DND-41 (cell line): ENCODE measurements around the gene CENPP.

Experiments
- ATAC-seq: fragments of 200-7000 bp; cut with Tn5 transposase; 3 replicates; pipeline ENCODE4 v1.9.1; 2021; ENCODE audit warnings: low read depth; ENCODE audit not compliant: insufficient read depth
- DNase-seq: peaks from one replicate; pipeline ENCODE4 v3.0.0-alpha.2; 2020
- H2AFZ ChIP-seq: 2 replicates; pipeline ENCODE4 v1.6.0; 2012; ENCODE audit warnings: low read depth, low read length
- H3K27ac ChIP-seq: 2 replicates; pipeline ENCODE4 v1.5.1; 2012; ENCODE audit warnings: low read length, inconsistent platforms
- H3K27me3 ChIP-seq: fragments of 200-600 bp; sonication (generic); 2 replicates; pipeline ENCODE4 v1.6.0; 2012; ENCODE audit warnings: low read length, mild to moderate bottlenecking, inconsistent platforms; ENCODE audit not compliant: insufficient read depth, poor library complexity
- H3K36me3 ChIP-seq: 2 replicates; pipeline ENCODE4 v1.5.1; 2012; ENCODE audit warnings: low read length, inconsistent platforms; ENCODE audit not compliant: insufficient read depth
- H3K4me1 ChIP-seq: 2 replicates; pipeline ENCODE4 v1.5.1; 2012; ENCODE audit warnings: mild to moderate bottlenecking, low read length; ENCODE audit not compliant: insufficient read depth
- H3K4me2 ChIP-seq: 2 replicates; pipeline ENCODE4 v1.6.0; 2012; ENCODE audit warnings: mild to moderate bottlenecking, moderate library complexity, low read length, inconsistent platforms; ENCODE audit not compliant: insufficient read depth
- H3K4me3 ChIP-seq, 2 experiments: fragments of 200-600 bp in 1 of 2; shearing (Covaris generic) in 1 of 2; 2 replicates each; pipeline ENCODE4 v1.5.1; 2012 to 2016; ENCODE audit warnings: inconsistent platforms in 2 of 2, low read length in 2 of 2, mild to moderate bottlenecking in 2 of 2, low read depth in 1 of 2, moderate library complexity in 1 of 2
- H3K79me2 ChIP-seq: 2 replicates; pipeline ENCODE4 v1.6.0; 2012; ENCODE audit warnings: low read length, inconsistent platforms; ENCODE audit not compliant: insufficient read depth
- H3K9ac ChIP-seq: 2 replicates; pipeline ENCODE4 v1.6.0; 2012; ENCODE audit warnings: low read depth, mild to moderate bottlenecking, inconsistent platforms, low read length, moderate library complexity
- H3K9me3 ChIP-seq: 2 replicates; pipeline ENCODE4 v1.5.1; 2012; ENCODE audit warnings: low read length, moderate library complexity, mild to moderate bottlenecking, inconsistent platforms; ENCODE audit not compliant: insufficient read depth, severe bottlenecking
- H4K20me1 ChIP-seq: 2 replicates; pipeline ENCODE4 v1.6.0; 2012; ENCODE audit warnings: low read length; ENCODE audit not compliant: insufficient read depth
- EZH2 ChIP-seq: IDR thresholded peaks from 3 replicates; pipeline ENCODE4 v1.6.1; 2012; ENCODE audit warnings: borderline replicate concordance, low read depth, mild to moderate bottlenecking, moderate library complexity, low read length, inconsistent platforms; ENCODE audit not compliant: severe bottlenecking
- TF ChIP-seq, protein P1 (sequence below): IDR thresholded peaks from 2 replicates; pipeline ENCODE4 v1.5.1; 2012; ENCODE audit warnings: borderline replicate concordance, low read length, moderate library complexity, mild to moderate bottlenecking; ENCODE audit not compliant: poor library complexity, severe bottlenecking; ENCODE audit errors: extremely low read depth

The CENPP gene

DNA sequence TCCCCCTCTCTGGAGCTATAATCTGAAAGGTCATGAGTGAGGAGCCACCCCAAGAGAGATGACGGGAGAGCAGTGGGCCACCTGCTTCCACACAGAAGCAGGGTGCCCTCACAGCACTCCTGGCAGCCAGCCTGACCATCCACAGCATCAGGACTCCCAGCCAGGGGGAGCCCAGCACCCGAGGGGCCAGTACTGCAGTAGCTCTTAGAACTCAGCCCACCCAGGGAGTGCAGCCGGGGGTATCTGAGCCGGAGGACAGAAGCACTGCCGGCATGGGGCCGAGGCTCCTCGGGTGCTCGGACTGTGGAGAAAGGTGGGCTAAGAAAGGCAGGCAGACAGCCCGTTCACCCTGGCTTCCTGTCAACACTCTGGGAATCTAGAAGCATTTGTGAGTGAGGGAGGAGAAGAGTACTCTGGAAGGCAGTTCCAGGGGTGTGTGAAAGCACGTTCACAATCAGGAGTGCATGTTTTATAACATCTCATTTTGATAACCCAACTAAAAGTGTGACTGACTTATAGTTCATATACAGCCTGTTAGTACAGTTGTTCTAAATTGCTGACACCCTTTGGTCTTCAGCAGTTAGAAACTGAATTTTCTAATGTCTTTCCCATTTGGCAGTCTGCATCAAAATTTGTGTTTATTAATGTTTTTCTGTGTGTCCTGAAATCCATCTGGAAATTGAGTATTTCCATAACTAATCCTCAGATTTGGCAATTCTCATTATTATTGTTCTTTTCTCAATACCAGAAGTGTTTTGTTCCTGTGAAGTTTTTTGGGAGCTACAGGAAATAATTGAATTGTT, 182.5 kb downstream of the CENPP start:
- Histone ChIP-seq H2AFZ (no peak overlapping the region), H3K4me3 (no peak overlapping the region), H3K9ac (no peak overlapping the region), H4K20me1 (no peaks in the 10 kb centered on the region), H3K9me3 (no peaks in the 10 kb centered on the region), H3K27me3 (no peaks in the 10 kb centered on the region), H3K36me3 (no peaks in the 10 kb centered on the region), H3K27ac (no peak overlapping the region), H3K79me2 (no peaks in the 10 kb centered on the region), H3K4me2 (no peak overlapping the region), H3K4me1 (no peaks in the 10 kb centered on the region)
- no peak for ATAC-seq
- DNase-seq = no peak
- TF ChIP-seq, protein P1, sequence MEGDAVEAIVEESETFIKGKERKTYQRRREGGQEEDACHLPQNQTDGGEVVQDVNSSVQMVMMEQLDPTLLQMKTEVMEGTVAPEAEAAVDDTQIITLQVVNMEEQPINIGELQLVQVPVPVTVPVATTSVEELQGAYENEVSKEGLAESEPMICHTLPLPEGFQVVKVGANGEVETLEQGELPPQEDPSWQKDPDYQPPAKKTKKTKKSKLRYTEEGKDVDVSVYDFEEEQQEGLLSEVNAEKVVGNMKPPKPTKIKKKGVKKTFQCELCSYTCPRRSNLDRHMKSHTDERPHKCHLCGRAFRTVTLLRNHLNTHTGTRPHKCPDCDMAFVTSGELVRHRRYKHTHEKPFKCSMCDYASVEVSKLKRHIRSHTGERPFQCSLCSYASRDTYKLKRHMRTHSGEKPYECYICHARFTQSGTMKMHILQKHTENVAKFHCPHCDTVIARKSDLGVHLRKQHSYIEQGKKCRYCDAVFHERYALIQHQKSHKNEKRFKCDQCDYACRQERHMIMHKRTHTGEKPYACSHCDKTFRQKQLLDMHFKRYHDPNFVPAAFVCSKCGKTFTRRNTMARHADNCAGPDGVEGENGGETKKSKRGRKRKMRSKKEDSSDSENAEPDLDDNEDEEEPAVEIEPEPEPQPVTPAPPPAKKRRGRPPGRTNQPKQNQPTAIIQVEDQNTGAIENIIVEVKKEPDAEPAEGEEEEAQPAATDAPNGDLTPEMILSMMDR = no peak
- TF ChIP-seq EZH2 = no peak

DNA sequence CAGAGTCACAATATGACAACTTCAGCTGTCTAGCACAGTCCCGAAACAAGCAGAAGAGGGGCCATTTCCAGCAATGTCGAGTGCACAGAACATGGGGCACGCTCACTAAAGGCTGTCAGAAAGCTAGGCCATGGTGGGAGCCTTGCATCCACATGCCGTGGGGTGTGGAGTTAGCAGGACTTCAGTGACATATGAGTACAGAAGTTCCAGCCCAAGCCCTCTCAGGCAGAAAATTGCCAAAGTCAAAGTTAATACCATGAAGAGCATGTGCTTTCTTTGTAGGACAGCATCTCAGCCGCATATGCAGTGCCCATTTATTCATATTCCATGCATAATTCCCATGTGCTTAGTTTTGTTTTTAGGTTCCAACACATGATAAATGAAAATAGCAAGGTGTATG, 183.3 kb downstream of the CENPP start:
- ATAC-seq = no peak
- TF ChIP-seq EZH2 = no peak
- TF ChIP-seq, protein P1 = no peak
- Histone ChIP-seq H3K27ac (no peak overlapping the region), H3K4me2 (no peak overlapping the region), H3K36me3 (no peaks in the 10 kb centered on the region), H3K4me3 (no peak overlapping the region), H3K4me1 (no peaks in the 10 kb centered on the region), H3K79me2 (no peaks in the 10 kb centered on the region), H4K20me1 (no peaks in the 10 kb centered on the region), H2AFZ (no peak overlapping the region), H3K9ac (no peak overlapping the region), H3K27me3 (no peaks in the 10 kb centered on the region), H3K9me3 (no peaks in the 10 kb centered on the region)
- no peak for DNase-seq

DNA sequence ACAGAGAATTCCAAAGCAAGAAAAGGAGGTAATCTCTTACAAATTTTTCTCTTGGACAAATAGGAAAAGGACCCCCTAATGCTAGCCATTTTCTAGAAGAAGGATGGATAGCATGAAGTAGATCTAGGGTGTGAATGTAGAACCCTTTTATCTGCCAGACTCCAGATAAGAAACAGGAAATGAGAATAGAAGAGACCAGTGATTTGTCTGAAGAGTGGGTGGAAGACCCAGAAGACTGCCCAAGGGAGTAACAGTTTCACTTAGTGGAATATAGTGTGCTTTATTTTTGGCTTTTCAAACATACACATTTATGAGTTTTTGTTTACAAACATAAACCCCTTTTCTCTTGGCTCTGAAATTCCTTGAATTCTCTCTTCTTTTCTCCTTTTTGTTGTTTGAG, 185.0 kb downstream of the CENPP start:
- no peak overlapping the region for H3K4me2 ChIP-seq
- no peaks in the 10 kb centered on the region for H4K20me1 ChIP-seq
- H3K4me3 ChIP-seq = no peak overlapping the region
- H3K36me3 ChIP-seq = no peaks in the 10 kb centered on the region
- H3K79me2 ChIP-seq = no peaks in the 10 kb centered on the region
- DNase-seq = no peak
- H3K27ac ChIP-seq = no peak overlapping the region
- no peaks in the 10 kb centered on the region for H3K4me1 ChIP-seq
- no peak for ATAC-seq
- H2AFZ ChIP-seq = no peak overlapping the region
- H3K27me3 ChIP-seq = no peaks in the 10 kb centered on the region
- TF ChIP-seq, protein P1 = no peak
- TF ChIP-seq EZH2 = no peak
- H3K9me3 ChIP-seq = no peaks in the 10 kb centered on the region
- no peak overlapping the region for H3K9ac ChIP-seq

DNA sequence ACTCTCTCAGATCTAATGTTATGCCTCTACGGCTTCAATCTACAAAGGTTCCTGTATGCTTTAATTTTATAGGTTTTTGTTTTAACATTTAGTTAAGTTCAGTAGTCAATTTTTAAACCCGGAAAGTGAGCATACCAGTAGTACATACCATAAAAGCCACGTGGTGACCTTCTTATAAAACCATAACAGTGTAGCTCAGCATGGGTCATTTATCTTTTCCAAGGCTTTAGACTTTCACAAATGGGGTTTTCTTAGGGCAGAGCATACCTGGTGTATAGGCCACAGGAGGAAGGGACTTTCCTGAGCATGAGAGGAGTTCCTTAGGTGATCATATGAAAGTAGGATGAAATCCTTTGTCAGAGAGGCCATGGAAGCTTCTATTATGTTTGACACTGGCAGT, 186.9 kb downstream of the CENPP start:
- H3K4me3 ChIP-seq = no peak overlapping the region
- no peak overlapping the region for H3K4me2 ChIP-seq
- no peak overlapping the region for H3K9ac ChIP-seq
- no peak overlapping the region for H2AFZ ChIP-seq
- no peaks in the 10 kb centered on the region for H3K4me1 ChIP-seq
- no peak for TF ChIP-seq EZH2
- TF ChIP-seq, protein P1 = no peak
- H3K9me3 ChIP-seq = no peaks in the 10 kb centered on the region
- DNase-seq = no peak
- H3K79me2 ChIP-seq = no peaks in the 10 kb centered on the region
- H3K36me3 ChIP-seq = no peaks in the 10 kb centered on the region
- no peak for ATAC-seq
- no peaks in the 10 kb centered on the region for H4K20me1 ChIP-seq
- H3K27ac ChIP-seq = no peak overlapping the region
- H3K27me3 ChIP-seq = no peaks in the 10 kb centered on the region
